ENCODE results near the gene C1RL.
A peak's percentile ranks its signal among the peaks of the same experiment; 100 is the strongest.

The C1RL gene

GRCh38 chr12:7083125-7083524 lies 25.9 kb downstream of the C1RL start:
- no peak for TF ChIP-seq CTCF (conservative IDR thresholded peaks at IDR 0.05; ENCODE audit: low read length)
- DNase-seq (ENCODE audit: low read depth) = no peak
- no peak overlapping the region for H3K4me3 ChIP-seq (ENCODE audit: low read length)

- no peak for TF ChIP-seq CTCF (conservative IDR thresholded peaks at IDR 0.05; ENCODE audit: low read length)
- no peak for DNase-seq (ENCODE audit: low read depth)
- H3K4me3 ChIP-seq (ENCODE audit: low read length) = no peak overlapping the region
These were observed 28.0 kb downstream of the C1RL start for GRCh38 chr12:7081037-7081436.

GRCh38 chr12:7079826-7080125 lies 29.2 kb downstream of the C1RL start:
- peak; percentile 56 for DNase-seq (ENCODE audit: low read depth)
- H3K4me3 ChIP-seq (ENCODE audit: low read length) = no peak overlapping the region
- no peak for TF ChIP-seq CTCF (conservative IDR thresholded peaks at IDR 0.05; ENCODE audit: low read length)

- TF ChIP-seq CTCF (conservative IDR thresholded peaks at IDR 0.05; ENCODE audit: low read length) = no peak
- no peak for DNase-seq (ENCODE audit: low read depth)
- H3K4me3 ChIP-seq (ENCODE audit: low read length) = no peak overlapping the region
These were observed 30.9 kb downstream of the C1RL start for GRCh38 chr12:7078163-7078562.

GRCh38 chr12:7076493-7076892 lies 32.5 kb downstream of the C1RL start:
- H3K4me3 ChIP-seq (ENCODE audit: low read length) = no peak overlapping the region
- DNase-seq (ENCODE audit: low read depth) = no peak
- no peak for TF ChIP-seq CTCF (conservative IDR thresholded peaks at IDR 0.05; ENCODE audit: low read length)

- no peak for TF ChIP-seq CTCF (conservative IDR thresholded peaks at IDR 0.05; ENCODE audit: low read length)
- no peak overlapping the region for H3K4me3 ChIP-seq (ENCODE audit: low read length)
- peak; percentile 88 for DNase-seq (ENCODE audit: low read depth)
These were observed 33.1 kb downstream of the C1RL start for GRCh38 chr12:7075939-7076338.

- no peak for TF ChIP-seq CTCF (conservative IDR thresholded peaks at IDR 0.05; ENCODE audit: low read length)
- DNase-seq (ENCODE audit: low read depth) = peak; percentile 31
- no peak overlapping the region for H3K4me3 ChIP-seq (ENCODE audit: low read length)
These were observed 33.5 kb downstream of the C1RL start for GRCh38 chr12:7075518-7075917.
